Measurements from ENCODE around the gene SLC38A1.
"Not testable (repeated sequence)": the region's sequence is repeated elsewhere in the genome, so short reads cannot be mapped to it uniquely, and the experiment has no call there.

SLC38A1 gene

GRCh38 chr12:46268583-46269428 lies at the start of gene SLC38A1:
SLC38A1 (minus strand) TSS chr12:46269043; CDS start chr12:46239800, 29,243 bp downstream.
- peak; percentile 84 for DNase-seq

- DNase-seq, result no peak
Measured at GRCh38 chr12:46318037-46318436, 49.2 kb upstream of the SLC38A1 start.

- no peak for DNase-seq
Measured at GRCh38 chr12:46304070-46304469, 35.2 kb upstream of the SLC38A1 start.

- DNase-seq, result peak; percentile 20
Measured at GRCh38 chr12:46303039-46303666, 34.3 kb upstream of the SLC38A1 start.

- DNase-seq, result no peak
Measured at GRCh38 chr12:46300910-46301309, 32.1 kb upstream of the SLC38A1 start.

GRCh38 chr12:46299851-46300250 lies 31.0 kb upstream of the SLC38A1 start:
- DNase-seq, result peak; percentile 14

- DNase-seq, result no peak
Measured at GRCh38 chr12:46298261-46298660, 29.4 kb upstream of the SLC38A1 start.

- no peak for DNase-seq
Measured at GRCh38 chr12:46296822-46297221, 28.0 kb upstream of the SLC38A1 start.

- no peak for DNase-seq
Measured at GRCh38 chr12:46292754-46293402, 24.0 kb upstream of the SLC38A1 start.

- DNase-seq, result not testable (repeated sequence)
Measured at GRCh38 chr12:46291953-46292352, 23.1 kb upstream of the SLC38A1 start.

- not testable (repeated sequence) for DNase-seq
Measured at GRCh38 chr12:46285177-46285576, 16.3 kb upstream of the SLC38A1 start.

GRCh38 chr12:46282829-46283228 lies 14.0 kb upstream of the SLC38A1 start:
- DNase-seq, result no peak

- DNase-seq, result no peak
Measured at GRCh38 chr12:46276756-46277155, 7.9 kb upstream of the SLC38A1 start.

- no peak for DNase-seq
Measured at GRCh38 chr12:46271863-46272262, 3.0 kb upstream of the SLC38A1 start.

GRCh38 chr12:46269429-46270241 lies 792 bp upstream of the SLC38A1 start:
- DNase-seq, result peak; percentile 35

- DNase-seq, result no peak
Measured at GRCh38 chr12:46267825-46268582, 839 bp downstream of the SLC38A1 start.

- DNase-seq, result peak; percentile 3
Measured at GRCh38 chr12:46267575-46267824, 1.3 kb downstream of the SLC38A1 start.

- DNase-seq, result peak; percentile 66
Measured at GRCh38 chr12:46266869-46267574, 1.8 kb downstream of the SLC38A1 start.

- DNase-seq, result peak; percentile 23
Measured at GRCh38 chr12:46266382-46266791, 2.5 kb downstream of the SLC38A1 start.

GRCh38 chr12:46265734-46266133 lies 3.1 kb downstream of the SLC38A1 start:
- DNase-seq, result no peak

- DNase-seq, result no peak
Measured at GRCh38 chr12:46265102-46265501, 3.7 kb downstream of the SLC38A1 start.

- DNase-seq, result no peak
Measured at GRCh38 chr12:46264057-46264456, 4.8 kb downstream of the SLC38A1 start.

Data from NCI-H1436 (cell line).